Activated CD4-positive, alpha-beta T cell treated with anti-CD3 and anti-CD28 coated beads for 4 hours (primary cell): Measurements from ENCODE around the gene ATP5ME.
"Not testable (repeated sequence)": the region's sequence is repeated elsewhere in the genome, so short reads cannot be mapped to it uniquely, and the experiment has no call there.

ENCODE experiments used
- DNase-seq, 2 donors: peaks; one replicate each; pipeline ENCODE4 v3.0.0-alpha.2; 2020

The ATP5ME gene

DNA sequence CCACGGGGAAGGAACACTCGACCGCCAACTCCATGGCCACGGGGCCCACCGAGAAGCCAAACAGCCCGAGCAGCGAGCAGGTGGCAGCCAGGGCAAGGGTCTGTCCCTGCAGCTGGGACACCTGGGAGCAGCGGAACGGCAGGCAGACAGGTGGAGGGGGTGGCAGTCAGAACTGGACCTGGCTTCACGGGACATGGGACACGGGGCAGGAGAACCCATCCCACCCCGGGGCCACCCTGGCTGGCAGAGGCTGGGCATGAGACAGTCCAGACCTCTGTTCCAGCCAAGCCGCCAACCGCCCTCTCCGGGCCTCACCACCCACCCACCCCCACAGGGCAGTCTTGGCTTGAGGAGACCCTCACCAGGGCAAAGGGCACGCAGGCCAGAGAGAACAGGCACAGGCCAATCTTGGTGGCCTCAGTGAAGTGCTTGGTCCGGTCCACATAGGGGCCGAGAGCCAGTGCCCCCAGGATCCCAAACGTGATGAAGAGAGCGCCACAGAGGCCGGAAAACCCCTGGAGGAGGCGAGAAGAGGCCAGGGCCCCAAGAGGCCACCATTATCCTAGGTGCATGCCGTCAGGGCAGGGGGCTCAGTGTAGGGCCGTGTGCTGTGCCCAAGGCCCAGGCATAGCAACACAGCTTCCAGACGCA lies 9.3 kb upstream of the ATP5ME start:
- no peak for DNase-seq

DNA sequence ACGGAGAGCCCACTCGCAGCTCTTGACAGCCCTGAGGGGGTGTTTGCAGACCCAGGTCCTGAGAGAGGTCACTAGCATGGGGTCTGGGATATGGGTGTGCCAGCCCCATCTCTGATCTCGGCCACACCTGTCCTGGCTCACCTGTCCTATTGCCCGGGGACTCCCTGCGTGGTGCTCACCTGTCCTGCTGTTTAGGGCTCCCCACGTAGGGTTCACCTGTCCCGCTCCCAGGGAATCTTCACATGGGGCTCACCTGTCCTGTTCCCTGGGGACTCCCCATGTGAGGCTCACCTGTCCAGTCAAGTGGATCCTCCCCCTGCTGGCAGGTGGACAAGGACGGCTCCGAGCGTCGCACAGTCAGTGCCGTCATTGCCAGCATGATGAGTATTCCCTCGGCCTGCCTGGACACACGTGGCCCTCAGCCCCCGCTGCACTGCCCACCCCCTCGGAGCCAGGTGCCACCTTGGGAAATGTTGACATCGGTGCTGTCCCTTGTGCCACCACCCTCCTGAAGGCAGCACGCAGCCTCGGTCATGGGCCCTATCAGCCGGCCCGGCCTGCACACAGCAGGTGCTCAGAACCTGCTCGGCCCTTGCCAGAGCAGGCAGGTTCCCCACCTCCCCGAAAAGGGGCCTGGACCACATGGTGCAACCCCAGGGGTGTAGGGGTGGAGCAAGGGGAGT lies 8.6 kb upstream of the ATP5ME start:
- no peak for DNase-seq

DNA sequence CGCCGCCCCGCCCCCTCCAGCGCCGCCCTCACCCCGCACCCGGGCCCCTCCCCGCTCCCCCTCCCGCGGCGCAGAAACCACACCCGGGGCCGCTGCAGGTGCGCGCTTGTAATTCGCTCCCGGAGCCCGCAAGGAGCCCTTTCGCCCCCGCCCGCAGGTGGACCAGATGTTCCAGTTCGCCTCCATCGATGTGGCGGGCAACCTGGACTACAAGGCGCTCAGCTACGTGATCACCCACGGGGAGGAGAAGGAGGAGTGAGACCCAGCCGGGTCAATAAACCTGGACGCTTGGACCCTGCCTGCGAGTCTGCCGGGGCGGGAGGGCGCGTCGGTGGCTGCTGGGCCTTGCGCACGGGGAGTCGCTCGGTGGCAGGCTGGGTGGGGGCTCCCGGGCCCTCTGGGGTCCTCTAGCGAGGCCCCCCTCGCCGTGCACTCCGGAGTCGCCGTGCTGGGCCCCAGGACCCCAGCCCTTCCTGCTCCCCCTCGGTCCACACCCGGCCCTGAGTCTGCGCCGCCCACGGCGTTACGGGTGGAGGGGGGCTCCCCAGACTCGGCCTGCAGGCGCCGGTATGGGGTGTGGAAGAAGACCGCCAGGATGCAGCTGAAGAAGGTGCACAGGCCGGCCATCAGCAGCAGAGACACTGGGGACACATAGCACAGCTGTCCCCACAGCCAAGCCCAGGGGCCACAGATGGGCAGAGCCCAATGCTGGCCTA lies 7.8 kb upstream of the ATP5ME start:
- DNase-seq = peak in 1 of 2 donors; percentile 40

DNA sequence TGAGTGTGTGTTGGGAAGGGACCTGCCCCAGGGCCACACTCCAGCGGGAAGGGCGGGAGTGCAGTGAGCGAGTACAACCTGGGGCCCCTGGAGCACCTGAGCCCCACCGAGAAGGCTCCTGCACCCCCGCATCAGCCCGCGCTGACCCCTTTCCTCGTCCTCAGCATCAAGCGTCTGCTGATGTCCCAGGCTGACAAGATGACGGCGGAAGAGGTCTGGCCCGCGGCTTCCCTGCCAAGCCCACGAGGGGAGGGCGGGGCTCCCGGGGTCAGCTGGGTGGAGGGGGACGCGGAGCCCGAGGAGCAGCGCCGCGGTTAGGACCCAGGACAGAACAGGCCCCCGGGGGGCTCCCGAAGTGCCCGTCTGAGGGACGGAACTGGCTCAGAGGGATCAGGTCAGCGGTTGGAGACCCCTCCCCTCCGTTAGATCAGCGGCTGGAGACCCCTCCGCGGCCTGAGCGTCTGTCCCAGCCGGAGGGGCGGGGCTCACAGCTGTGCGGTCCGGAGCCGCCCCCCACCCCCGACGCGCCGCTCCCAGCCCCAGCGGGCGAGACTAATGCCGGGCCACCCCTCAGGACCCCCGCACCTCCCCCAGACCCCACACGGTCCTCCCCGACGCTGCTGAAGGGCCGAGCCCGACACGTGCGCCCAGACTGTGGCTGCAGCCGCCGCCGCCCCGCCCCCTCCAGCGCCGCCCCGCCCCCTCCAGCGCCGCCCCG lies 7.0 kb upstream of the ATP5ME start:
- peak; percentile 34 to 46 for DNase-seq

DNA sequence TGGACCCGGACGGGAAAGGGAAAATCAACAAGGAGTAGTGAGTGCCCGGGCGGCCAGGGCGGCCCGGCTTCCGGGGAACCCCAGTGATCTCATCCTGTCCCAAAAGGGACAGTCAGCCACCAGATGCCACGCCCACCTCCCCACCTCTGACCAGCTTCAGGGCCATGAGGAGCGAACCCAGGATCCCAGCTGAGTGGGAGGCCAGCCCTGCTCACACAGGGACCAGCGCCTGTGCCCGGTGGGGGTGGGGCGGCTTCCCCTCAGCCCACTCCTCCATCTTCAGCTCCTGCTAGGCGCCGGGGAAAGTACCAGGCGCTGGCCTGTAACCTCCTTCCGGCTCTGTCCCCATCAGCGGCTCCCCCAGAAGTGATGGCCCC lies 6.5 kb upstream of the ATP5ME start:
- no peak for DNase-seq

DNA sequence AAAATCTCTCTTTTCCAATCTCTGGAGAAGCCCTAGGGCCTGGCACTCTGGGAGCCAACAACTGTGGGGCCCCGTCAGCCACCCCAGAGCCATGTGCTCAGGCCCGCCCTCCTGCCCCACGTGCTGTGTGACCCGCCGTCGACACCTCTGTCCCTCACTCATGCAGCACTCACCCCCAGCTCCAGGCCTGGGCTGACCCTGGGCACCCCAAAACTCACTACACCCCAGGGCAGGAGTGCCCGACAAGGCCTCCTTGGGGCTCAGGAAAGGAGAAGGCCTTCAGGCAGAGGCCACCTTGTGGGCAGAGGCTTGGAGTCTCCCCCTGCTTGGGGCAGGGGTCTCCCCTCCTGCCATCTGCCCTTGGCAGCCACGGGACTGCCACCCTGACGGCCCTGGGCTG lies 6.0 kb upstream of the ATP5ME start:
- DNase-seq = no peak

DNA sequence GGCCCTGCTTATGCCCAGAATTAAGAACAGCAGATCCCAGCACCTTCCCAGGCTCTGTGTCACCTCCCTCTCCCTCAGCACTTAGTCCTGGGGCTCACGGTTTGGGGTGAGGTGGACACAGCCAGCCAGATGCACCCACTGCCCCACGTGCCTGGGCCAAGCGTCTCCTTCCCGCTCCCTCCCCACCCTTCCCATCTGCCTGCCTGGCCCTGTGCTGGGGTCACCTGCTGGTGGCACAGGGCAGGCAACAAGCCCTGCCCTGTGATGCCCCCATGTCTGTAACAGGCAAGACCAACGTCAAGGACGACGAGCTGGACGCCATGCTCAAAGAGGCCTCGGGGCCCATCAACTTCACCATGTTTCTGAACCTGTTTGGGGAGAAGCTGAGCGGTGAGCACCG lies 5.6 kb upstream of the ATP5ME start:
- no peak for DNase-seq

DNA sequence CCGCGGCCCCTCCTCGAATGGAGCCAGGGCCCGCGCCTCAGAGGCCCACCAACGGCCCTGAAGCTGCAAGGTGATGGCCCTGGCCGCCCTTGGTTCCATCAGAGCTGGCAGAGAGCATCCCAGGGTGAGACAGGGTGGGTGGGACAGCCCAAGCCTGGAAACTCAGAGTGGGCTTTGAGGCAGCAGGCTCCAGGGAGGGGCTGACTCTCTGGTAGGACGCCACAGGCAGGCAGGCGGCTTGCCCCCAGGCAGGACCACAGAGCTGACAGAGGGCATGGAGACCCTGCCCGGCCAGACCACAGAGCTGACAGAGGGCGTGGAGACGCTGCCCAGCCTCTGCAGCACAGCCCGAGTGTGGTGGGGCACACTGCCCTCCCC lies 5.0 kb upstream of the ATP5ME start:
- no peak for DNase-seq

DNA sequence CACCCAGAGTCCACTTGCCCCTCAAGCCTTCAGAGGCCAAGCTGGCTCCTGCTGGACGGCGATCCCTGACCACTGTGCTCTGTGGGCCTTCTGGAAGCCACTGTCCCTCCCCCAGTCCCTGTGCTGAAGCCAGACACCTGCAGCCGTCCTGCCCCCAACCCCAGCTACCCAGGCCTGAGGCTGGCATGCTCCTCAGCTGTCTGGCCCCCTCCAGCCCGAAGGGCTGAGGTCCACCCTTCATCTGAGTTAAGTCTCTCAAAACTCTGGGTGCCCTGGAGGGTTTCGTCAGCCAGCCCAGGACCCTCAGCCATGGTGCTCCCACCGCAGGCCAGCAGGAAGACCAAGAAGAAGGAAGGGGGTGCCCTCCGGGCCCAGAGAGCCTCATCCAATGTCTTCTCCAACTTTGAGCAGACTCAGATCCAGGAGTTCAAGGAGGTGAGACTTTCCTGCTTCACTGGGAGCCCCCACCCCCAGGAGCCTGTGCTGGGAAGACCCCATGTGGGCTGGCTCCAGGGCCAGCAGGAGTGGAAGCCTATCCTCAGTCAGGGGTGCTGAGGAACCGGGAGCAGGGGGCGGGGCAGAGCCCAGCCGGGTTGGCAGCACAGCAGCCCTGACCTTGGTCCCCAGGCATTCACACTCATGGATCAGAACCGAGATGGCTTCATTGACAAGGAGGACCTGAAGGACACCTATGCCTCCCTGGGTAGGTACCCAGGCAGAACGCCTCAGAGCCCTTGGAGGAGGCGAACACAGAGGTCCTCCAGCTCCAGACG lies 4.4 kb upstream of the ATP5ME start:
- DNase-seq = no peak

DNA sequence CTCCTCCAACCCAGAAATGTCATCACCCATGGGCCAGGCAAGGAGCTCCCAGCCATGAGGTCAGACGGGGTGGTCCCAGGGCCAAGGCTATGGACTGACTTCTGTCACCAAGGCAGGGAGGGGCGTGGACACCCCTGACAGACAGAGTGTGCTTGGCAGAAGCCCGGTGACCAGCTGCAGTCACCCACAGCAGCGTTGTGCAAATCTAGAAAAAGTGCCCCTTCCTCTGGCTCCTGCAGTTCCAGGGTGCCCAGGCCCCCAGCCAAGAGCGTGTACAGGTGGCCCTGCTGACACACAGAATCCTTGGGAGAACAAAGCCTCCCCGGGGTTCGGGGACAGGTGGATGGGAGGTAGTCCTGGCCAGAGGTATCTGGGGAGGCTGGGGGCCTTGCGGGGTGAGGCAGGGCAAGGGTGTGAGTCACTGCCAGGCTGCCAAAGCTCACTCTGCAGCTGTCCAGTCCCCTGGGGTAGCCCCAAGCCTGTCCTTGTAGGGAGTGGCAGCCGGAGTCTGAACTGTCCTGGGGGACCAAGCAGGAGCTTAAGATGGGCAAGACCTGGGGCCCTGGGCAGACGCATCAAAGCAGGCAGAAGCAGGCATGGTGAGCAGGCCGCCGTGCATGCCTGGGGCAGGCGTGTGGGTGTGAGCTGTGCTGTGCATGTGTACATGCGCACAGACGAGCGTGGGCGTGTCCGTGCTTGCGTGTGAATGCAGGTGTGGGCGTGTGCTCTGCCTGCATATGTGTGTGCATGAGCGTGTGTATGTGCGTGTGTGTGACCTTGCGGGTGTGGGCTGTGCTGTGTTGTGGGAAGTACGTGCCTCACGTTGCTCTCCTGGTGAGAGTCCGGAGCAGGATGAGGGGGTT lies 3.6 kb upstream of the ATP5ME start:
- peak; percentile 30 to 47 for DNase-seq

DNA sequence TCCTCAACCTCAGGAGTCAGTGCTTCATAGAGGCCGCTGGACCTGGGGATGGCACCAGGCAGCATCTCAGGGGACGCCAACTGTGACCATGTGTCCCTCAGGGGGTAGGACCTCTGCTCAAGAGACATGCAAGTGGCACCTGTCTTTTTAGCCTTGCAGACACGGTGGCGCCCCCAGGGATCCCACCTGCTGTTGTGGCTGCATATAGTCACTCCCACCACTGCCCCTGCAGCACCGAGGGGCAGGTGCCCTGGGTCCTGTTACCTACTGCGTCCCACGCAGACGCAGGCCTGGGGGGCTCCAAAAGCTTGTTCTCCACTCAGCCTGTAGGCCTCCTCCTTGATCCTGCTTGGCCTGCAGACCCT lies 2.8 kb upstream of the ATP5ME start:
- DNase-seq = no peak

DNA sequence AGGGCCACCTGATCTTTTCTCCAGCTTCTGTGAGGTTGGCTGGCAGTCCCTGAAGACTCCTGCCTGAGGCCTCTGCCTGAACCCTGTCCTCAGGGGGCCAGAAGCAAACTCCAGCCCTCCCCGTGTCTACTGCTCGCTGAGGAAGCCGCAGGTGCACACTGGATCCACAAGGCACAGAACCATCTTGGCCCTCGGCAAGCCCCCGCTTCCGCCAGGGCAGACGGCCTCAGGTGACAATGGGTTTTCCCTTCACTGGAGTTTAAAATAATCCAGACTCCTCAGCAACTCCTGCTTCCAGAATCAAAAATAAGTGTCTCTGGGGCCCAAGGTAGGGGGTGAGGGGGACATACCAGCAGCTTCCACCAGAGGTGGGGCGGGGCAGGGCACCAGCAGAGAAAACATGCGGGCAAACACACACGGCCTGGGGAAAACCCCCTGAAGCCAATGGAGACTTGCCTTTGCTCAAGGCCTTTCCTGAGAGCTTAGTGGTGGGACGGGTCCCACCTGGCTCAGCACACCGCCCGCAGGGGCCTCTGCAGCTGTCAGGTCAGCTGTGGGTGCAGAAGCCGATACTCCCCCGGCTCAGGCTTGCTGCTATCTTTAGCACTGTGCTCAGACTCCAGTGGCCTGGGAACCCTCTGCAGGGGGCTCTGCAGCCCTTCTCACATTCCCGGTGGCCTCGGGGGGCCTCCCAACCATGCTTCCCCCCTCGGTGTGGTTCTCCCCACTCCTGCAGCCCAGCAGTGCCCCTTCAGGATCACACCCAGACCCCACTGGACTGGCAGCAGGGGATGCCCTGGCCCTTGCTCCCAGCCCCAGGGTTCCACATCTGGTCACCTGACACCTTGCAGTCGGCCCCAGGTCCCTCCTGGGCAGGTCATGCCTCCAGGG lies 2.1 kb upstream of the ATP5ME start:
- no peak for DNase-seq

DNA sequence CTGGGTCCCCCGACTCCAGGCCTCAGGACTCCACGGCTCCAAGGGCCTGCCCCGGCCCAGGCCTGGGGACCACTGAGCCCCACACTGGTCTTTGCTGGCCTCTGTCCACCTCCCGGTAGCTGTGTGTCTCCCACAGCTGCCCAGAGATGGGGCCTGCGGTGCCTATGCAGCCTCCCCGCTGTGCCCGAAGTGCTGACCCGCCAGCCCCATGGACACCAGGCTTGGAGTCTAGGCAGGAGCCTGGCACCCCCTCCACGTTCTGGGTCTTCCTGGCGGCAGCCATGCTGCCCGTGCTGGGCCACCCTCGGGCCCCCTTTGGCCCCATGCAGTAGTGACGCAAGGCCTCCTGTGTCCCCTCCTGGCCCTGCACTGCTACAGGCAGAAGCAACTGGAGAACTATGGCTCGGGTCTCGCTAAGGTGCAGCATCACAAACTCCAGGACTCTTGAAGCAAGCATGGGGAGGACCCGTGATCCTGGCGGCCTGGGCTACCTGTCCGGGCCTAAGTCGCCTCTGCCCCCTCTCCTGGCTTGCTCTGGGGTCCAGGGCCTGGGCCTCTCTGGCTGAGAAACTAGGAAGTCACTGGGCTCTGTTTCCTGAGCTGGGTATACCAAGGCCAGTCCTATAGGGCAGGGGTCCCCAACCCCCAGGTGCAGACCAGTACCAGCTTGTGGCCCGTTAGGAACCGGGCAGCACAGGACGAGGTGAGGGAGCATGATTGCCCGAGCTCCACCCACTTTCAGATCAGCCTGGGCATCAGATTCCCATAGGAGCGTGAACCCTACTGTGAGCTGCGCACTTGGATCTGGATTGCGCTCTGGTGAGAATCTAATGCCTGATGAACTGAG lies 1.2 kb upstream of the ATP5ME start:
- no peak for DNase-seq

DNA sequence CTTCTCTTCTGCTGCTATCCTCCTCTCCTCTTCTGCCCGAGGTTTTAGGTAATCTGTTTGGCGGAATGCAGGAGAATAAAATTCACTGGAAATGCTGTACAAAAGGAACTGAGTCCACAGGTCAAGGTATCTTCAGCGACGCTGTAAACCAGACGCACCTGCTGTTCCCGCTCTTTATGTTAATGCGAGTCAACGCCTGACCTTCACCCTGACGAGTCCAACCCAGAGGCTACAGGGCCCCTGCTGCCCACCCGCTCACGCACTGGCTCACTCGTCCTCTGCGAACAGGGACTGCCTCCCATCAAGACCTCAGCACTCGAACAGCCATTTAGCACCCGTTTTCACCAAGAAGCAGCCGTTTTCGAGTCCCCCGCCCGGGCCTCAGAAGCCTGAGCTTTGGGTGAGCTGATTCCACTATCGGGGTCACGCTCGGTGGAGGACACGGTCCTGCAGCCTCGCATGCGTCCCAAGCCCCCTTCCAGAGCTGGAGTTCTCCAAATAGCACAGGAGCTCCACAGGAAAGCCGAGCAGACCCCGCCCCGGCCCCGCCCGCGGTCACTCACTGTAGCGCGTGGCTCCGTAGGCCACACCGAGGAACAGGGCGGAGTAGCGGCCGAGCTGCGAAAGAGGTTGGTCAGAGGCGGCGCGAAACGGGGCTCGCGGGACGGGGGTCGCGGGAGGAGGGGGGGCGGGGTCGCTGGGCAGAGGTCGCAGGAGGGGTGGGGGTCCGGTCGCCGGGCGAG lies 556 bp downstream of the ATP5ME start:
- peak in 1 of 2 donors; percentile 21 for DNase-seq

DNA sequence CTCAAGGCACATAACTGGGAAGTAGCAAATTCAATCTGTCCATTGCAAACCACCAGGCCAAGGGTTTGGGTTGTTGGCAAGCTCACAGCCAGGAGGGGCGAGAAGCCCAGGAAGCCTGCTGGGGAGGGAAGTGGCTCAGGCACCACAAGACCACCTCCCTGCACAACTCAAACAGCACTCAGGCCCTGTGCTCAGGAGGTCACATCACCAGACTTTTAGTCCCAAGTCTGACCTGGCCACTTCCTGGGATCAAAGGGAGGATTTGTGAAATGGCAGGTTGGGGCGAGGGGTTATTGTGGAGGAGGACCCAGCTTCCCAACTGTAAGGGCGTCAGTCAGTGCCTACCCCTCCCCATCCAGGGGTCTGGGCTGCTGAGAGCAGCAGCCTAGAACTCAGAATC lies 2.3 kb downstream of the ATP5ME start:
- no peak for DNase-seq

DNA sequence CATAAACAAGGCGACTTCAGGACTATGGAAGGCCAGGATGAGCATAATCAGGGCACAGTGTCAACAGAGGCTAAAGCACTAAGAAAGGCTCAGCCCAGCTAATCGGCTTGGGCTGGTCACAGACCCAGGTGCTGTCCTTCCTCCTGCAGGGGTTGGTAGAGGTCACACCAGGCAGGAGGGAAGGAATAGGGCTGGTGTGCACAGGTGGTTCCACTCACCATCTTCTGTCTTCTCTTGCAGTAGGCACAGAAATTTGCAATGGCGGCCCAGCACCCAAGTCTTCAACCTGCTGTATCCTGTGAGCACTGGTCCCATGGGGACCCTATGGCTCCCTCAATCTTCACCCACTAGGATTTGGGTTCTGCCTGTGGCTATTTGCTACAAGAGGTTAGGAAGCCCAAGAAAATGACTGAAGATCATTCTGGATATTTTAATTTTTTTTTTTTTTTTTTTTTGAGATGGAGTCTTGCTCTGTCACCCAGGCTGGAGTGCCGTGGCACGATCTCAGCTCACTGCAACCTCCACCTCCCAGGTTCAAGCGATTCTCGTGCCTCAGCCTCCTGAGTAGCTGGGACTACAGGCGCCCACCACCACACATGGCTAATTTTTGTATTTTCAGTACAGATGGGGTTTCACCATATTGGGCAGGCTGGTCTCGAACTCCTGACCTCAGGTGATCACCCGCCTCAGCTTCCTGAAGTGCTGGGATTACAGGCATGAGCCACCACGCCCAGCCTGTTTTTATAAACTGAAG lies 4.1 kb downstream of the ATP5ME start:
- not testable (repeated sequence) for DNase-seq

DNA sequence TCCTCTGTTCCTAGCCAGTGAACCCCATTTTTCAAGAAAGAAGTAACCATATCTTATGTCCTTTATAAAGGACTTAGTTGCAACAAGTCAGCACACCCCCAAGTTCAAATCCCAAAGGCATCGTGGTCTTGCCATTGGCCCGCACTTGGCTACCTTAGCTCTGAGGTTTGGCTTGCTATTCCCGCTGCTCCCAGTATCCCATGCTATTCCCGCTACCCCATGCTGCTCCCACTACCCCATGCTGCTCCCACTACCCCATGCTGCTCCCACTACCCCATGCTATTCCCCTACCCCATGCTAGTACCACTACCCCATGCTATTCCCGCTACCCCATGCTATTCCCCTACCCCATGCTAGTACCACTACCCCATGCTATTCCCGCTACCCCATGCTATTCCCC lies 5.9 kb downstream of the ATP5ME start:
- DNase-seq = not testable (repeated sequence)

DNA sequence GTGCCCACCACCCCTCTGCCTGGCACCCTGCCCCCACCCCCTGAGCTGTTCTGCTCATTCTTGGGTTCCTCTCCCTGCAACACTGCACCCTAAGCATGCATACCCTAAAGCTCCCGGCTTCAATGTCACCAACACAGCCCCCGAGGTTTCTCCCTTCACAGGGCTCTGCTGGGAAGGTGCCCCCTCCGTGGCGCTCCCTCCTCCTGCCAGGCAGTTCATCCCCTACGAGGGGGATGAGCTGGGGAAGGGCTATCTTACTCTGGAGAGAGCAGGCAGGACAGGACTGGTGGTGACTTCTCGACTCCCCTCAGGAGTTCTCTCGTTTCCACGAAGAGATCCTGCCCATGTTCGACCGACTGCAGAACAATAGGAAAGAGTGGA lies 6.5 kb downstream of the ATP5ME start:
- DNase-seq = no peak
